ENCODE measurements around the gene BMERB1.
A peak's percentile ranks its signal among the peaks of the same experiment; 100 is the strongest.
"Not testable (repeated sequence)": the region's sequence is repeated elsewhere in the genome, so short reads cannot be mapped to it uniquely, and the experiment has no call there.

BMERB1 gene

DNA sequence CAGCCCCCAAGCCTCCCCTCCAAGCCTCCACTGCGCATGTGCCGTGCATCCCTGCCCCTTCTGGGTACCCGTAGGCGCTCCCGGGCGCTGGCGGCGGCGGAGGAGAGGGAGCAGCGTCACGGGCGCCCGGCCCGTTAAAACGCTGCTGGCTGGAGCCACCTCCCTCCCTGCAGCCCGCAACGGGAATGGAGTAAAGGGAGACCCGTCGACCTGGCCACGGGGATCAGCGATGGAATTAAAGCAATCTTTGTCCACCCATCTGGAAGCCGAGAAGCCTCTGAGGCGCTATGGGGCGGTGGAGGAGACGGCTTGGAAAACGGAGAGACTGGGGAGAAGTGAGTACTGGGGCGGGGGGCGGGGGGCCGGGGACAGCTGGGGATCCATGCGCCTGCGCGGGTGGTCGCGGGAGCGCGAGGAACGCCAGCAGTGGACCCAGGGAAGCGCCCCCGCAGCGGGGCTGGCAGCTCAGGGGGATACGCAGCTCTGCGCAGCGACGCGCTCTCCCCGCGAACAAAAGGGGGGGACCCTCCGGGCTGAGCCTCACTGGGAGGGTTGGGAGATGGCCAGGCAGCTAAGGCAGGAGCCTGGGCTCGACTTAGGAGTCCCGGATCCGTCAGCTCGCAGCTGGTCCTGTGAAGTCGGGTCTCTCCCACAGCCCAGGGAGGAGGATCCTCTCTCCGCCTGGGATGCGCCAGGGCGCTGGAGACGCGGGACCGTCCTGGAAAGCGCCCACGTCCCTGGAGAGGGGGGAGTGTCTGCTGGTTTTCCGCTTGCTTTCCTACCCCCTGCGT is at the start of gene BMERB1:
Gene BMERB1 (plus strand): TSS at position 164 of the 791 bp plus-strand sequence. CDS start 66 bp downstream, at position 230.
- DNase-seq = peak; percentile 50 to 65

DNA sequence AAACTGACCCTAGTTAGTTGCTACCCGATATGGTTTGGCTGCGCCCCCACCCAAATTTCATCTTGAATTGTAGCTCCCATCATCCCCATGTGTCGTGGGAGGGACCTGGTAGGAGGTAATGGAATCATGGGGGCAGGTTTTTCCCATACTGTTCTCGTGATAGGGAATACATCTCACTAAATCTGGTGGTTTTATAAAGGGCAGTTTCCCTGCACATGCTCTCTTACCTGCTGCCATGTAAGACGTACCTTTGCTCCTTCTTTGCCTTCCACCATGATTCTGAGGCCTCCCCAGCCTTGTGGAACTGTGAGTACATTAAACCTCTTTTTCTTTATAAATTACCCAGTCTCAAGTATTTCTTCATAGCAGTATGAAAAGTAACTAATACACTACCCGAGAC is 46.3 kb upstream of the BMERB1 start:
- DNase-seq = not testable (repeated sequence)

DNA sequence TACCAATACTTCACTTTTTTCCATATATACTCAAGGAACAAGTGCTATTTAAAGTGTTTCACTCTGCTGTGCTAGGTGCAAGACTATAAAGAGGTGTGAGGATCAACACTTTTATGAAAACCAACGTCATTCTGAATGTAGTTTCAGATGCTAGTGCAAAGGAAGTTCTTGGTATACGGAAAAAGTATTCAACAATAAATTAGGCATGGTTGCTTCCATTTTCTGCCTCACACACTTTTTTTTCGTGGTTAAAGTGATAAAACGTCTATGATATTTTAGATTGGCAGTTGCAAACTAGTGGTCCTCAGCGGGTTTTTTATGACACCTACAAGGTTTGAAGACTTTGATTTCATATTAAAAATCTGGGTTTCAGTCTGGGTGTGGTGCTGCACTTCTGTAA is 44.5 kb upstream of the BMERB1 start:
- DNase-seq = not testable (repeated sequence)

DNA sequence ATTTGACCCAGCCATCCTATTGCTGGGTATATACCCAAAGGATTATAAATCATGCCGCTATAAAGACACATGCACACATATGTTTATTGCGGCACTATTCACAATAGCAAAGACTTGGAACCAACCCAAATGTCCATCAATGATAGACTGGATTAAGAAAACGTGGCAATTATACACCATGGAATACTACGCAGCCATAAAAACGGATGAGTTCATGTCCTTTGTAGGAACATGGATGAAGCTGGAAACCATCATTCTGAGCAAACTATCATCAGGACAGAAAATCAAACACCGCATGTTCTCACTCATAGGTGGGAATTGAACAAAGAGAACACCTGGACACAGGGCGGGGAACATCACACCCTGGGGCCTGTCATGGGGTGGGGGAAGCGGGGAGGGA is 41.4 kb upstream of the BMERB1 start:
- not testable (repeated sequence) for DNase-seq

DNA sequence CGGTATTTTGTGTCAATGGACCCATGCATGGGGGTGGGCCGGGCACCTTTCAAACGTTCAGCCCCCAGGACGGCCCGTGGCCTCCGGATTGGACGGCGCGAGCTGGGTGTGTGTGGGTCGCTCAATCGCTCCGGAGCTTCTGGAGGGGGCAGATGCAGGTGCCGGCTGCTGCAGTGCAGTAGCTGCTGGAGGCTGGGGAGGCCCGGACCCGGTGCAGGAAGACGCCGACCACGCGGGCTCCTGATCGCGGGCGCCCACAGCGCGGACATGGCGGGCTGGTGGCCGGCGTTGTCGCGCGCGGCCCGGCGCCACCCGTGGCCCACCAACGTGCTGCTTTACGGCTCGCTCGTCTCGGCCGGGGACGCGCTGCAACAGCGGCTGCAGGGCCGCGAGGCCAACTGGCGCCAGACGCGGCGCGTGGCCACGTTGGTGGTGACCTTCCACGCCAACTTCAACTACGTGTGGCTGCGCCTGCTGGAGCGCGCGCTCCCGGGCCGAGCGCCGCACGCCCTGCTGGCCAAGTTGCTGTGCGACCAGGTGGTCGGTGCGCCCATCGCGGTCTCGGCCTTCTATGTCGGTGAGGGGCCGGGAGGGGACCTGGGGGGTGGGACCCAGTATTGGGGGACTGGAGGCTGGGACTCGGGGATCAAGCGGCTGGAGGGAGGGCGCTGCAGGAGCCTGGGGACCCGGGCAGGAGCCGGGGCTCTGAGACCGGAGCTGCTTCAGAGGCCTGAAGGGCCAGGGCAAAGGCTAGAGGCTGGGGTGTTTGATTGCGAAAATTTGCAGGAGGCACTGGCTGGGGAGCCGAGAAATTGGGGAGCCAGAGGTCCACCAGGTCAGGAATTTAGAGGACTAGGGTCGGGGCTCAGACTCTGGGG is 38.5 kb upstream of the BMERB1 start, which contains the start of gene MPV17L:
Gene MPV17L (plus strand): TSS at position 124 of the 878 bp plus-strand sequence. CDS start 144 bp downstream, at position 268.
- DNase-seq = not testable (repeated sequence)

DNA sequence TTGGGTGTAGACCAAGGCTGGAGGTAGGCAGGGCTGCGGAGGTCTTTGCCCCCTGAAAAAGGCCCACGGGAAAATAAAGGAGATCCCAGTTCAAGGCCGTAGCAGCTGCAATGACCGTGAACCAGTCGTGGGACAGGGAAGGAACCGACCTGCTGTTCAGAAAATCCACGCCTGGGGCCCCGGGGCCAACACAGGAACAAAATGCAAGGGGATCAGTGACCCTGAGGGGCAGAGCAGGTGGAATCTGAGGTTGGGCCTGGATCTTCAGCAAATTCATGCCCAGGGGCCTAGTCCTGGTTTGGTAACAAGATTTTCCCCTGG is 37.9 kb upstream of the BMERB1 start:
- DNase-seq = not testable (repeated sequence)

DNA sequence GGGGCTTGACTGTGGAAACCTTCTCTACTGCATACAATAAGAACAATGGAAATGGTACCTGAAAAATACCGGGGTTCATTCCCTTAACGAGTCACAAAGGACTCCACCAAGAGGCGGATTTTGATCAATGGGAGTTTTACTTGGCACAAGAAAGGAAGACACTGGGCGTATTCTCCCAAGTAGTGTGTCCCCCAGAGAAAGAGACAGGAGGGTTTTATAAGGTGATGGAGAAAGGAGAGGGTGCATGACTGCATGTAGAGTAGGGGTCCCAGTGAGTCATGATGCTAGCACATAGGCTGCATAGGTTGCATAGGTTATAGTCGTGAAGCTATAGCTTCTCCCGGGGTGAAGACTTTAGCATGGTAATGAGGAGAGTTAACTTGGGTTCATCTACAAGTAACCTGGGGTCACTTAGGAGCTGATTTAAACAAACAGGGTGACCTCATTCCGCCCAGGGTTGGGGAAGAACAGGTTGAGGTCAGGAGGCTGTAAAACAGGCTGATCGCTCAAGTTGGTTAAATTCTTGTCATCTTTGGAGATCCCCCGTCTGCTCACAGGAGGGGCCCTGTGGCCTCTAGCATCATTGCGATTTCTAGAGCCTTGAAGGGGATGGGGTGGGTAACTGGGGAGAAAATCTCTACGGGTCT is 37.3 kb upstream of the BMERB1 start:
- DNase-seq = no peak

DNA sequence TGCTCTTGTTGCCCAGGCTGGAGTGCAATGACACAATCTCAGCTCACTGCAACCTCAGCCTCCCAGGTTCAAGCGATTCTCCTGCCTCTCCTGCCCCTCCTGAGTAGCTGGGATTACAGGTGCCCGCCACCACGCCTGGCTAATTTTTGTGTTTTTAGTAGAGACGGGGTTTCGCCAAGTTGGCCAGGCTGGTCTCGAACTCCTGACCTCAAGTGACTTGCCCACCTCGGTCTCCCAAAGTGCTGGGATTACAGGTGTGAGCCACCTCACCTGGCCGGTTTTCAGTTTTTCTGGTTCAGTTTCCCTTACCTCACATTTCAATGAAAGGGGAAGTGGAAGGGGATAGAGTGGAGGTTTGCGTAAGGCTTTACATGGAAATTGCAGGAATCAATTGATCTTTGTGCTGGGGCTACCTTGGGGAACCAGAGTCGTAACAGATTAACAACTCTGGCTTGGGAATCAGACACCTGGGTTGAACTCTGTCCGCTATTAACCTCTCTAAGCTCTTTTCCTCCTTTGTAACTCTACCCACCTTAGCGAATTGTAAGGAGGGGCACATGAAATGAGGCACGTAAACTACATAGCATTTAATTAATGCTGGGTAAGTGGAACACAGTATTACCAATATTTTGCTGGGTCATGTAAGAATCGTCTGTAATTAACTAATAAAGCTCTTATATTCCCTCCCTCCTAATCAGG is 35.6 kb upstream of the BMERB1 start:
- DNase-seq = no peak

DNA sequence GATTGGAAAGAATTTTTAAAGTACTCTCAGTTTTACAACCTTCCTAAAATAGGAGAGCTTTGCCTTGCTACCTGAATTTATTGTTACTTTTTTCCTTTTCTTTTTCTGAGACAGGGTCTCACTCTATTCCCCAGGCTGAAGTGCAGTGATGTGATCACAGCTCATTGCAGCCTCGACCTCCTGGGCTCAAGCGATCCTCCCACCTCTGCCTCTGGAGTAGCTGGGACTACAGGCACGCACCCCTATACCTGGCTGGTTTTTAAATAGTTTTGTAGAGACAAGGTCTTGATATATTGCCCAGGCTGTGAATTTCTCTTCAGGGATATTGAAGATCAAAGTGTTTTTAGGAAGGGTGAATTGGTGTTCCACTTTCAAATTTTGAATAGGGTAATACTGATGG is 35.1 kb upstream of the BMERB1 start:
- DNase-seq = no peak

DNA sequence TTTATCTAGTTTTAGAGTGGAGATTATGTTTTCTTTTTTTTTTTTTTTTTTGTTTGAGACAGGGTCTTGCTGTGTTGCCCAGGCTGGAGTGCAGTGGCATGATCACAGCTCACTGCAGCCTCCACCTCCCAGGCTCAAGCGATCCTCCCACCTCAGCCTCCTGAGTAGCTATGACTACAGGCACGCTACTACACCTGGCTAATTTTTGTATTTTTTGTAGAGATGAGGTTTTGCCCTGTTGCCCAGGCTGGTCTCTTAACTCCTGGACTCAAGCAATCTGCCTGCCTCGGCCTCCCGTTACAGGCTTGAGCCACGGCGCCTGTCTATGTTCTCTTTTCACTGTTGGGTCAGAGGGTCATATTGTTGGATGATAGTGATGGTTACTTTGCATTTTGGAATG is 34.1 kb upstream of the BMERB1 start:
- not testable (repeated sequence) for DNase-seq

DNA sequence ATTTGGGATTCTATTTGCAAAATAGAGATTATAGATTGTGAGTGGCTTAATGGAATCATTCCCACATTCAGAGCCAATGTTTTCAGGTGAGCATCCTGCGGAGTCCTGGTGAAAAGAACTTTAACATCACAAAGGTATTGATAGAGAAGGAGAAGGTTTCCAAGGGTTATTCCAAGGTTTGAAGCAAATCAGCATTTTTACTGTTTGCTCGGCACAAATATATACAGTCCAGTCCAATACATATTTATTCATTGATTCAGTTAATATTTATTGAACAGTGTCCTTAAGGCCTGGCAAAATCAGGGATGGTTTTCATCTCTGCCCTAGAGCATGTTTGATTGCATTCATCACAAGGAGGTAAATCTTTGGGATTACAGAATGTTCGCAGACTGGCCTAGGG is 32.4 kb upstream of the BMERB1 start:
- DNase-seq = no peak

DNA sequence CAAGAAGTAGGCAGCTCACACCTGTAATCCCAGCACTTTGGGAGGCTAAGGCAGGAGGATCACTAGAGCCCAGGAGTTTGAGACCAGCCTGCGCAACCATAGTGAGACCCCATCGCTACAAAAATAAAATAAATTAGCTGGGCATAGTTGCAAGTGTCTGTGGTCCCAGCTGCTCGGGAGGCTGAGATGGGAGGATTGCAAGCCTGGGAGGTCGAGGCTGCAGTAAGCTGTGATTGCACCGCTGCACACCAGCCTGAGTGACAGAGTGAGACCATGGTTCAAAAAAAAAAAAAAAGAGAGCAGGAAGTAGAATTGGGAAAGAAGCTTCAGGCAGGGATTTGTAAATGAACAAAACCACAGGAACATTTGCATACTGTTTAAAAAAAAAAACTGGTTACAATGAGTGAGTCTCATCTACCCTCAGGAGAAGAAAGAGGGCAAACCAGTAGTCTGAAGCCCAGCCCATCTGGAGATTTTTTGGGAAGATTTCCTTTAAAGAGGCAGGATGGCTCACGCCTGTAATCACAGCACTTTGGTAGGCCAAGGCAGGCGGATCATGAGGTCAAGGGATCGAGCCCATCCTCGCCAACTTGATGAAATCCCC is 30.9 kb upstream of the BMERB1 start:
- DNase-seq = no peak

DNA sequence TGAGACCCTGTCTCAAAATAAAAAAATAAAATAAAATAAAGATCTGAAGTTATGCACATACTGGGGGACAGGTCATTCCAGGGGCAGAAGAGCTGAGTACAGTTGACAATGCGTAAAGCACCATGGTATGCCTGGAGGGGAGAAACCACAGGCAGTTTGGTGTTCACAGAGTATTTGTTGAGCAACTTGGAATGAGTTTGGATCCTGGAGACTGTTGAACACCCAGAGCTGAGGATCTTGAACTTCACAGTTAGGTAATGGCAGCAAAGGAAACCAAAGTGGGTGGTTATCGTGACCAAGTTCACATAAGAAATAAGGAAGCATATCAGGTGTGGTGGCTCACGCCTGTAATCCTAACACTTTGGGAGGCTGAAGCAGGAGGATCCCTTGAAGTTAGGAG is 30.3 kb upstream of the BMERB1 start:
- not testable (repeated sequence) for DNase-seq

DNA sequence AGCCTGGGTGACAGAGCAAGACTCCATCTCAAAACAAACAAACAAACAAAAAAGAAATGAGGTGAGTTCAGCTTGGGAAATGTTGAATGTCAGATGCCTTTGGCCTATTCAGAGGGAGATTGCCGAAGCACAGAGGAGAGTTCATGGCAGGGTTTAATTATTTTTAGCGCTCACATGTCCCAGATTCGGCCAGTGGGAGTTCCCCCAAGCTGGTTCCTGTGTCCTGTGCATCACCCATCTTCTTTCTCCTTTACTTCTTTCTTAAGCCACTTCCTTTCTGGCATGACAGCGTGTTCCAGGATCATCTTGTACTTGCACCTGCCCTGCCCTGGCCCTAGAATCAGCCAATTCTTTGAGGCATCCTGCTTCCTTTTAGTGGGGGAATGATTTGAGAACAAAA is 29.6 kb upstream of the BMERB1 start:
- no peak for DNase-seq

DNA sequence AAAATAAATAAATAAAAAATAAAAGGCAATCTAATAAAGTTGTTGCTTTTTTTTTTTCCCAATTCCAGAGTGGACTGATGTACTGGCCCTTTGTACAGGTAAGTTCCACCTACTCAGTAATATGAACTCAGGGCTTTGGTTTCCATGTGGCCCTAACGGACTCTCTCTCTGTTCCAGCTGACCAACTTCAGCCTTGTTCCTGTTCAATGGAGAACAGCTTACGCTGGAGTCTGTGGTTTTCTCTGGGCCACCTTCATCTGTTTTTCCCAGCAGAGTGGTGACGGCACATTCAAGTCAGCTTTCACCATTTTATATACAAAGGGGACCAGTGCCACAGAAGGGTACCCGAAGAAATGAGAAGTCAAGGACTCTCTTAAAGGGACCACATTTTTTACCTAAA is 26.6 kb upstream of the BMERB1 start:
- not testable (repeated sequence) for DNase-seq

DNA sequence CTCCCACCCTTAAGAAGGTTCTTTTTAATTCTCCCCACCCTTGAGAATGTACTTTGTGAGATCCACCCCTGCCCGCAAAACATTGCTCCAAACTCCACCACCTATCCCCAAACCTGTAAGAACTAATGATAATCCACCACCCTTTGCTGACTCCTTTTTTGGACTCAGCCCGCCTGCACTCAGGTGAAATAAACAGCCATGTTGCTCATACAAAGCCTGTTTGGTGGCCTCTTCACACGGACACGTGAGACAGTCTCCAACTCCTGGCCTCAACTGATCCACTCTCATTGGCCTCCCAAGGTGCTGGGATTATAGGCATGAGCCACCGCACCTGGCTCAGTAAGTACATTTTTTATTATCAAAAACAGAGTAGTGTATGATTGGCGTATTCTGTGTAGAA is 24.9 kb upstream of the BMERB1 start:
- not testable (repeated sequence) for DNase-seq

DNA sequence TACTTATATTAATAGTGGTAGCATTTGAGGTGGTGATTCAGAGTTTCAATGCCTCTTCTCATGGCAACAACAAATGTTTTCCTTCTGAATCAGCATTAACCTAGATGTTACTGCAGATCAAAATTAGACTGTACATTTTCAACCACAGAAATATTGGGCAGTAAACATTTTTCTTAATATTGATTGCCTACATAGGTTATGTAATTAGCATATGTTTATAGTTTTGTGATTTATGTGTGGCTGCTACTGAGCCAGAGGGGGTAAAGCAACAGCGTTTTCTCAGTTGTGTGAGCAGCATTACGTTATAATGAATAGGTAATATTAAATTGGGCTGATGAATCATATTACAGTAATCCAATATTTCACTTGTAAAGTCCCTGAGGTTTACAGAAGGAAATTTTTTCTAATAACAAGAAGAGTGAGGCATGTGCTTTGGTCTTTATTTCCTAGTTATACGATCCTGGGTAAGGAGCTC is 18.8 kb upstream of the BMERB1 start:
- no peak for DNase-seq

DNA sequence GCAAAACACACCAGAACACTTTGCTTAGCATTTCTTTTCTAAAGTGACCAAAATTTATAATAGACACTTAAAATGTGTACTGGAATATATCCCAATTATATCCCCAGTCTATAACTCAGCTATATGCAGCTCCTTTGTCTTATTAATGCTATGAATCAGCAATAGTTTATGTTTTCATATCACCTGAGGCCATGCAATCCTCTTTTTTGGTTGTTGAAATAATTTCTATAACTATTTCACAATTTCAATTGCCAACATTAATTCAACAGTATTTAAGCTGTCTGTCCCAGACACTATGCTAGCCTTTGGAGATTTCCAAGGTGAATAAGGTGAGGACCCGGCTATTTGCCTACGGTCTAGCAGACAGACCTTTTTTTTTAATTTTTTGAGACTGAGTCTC is 17.2 kb upstream of the BMERB1 start:
- DNase-seq = no peak

DNA sequence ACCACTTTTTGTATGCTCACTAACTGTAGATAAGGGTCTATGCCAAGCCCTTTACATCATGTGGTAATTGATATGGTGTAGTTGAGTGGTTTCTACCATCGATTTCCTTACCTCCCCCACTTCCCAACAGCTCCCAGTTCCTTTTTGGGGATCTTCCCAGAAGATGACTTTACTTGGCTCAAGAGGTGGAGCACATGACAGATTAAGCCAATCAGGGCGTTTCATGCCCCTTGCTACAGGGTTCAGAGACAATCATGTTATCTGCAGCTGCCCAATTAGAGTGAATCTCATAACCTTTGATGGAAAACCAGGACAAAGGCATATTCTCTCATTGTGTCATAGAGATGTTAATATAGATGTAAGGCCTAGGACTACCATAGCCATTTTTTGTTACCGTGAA is 16.2 kb upstream of the BMERB1 start:
- DNase-seq = no peak

DNA sequence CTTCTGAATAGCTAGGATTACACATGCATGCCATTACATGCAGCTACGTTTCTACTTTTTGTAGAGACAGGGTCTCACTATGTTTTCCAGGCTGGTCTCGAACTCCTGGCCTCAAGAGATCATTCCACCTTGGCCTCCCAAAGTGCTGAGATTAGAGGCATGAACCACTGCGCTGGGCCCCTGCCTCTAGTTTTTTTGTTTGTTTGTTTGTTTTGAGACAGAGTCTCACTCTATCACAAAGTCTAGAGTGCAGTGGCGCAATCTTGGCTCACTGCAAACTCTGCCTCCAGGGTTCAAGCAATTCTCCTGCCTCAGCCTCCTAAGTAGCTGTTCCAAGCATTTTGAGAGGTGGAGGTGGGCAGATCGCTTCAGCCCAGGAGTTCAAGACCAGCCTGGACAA is 12.7 kb upstream of the BMERB1 start:
- DNase-seq = not testable (repeated sequence)

DNA sequence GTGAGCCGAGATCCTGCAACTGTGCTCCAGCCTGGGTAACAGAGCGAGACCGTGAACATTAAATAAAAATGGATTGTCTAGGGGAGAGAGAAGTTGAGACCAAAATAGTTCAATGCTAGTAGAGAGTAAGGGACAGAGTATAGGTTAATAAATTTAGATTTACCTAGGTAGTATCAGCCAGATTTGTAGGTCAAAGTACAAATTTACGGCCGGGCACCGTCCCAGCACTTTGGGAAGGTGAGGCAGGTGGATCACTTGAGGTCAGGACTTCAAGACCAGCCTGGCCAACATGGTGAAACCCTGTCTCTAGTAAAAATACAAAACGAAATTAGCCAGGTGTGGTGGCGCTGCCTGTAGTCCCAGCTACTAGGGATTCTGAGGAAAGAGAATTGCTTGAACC is 12.2 kb upstream of the BMERB1 start:
- no peak for DNase-seq

DNA sequence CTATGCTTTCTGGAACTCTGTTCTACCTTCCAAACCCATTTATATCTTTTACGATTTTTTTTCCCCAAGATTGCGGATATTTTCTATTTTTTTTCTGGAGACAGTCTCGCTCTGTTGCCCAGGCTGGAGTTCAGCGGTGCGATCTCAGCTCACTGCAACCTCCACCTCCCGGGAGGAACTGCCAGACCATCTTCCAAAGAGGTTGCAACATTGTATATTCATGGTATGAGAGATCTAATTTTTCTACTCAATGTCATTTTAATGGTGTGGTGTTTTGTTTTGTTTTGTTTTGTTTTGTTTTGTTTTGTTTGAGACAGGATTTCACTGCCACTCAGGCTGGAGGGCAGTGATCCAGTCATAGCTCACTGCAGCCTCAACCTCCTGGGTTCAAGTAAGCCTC is 8.5 kb upstream of the BMERB1 start:
- DNase-seq = no peak

Data from stimulated activated CD4-positive, alpha-beta T cell treated with anti-CD3 and anti-CD28 coated beads, Interleukin-4, amount 100 ng/mL, for 4 hours (primary cell).